Fibroblast of upper back skin (primary cell): ENCODE measurements around the gene OR4D2.
A peak's percentile ranks its signal among the peaks of the same experiment; 100 is the strongest.

ENCODE experiments used
- DNase-seq: peaks from one replicate; pipeline ENCODE4 v3.0.0-alpha.2; 2013

Gene OR4D2

DNA sequence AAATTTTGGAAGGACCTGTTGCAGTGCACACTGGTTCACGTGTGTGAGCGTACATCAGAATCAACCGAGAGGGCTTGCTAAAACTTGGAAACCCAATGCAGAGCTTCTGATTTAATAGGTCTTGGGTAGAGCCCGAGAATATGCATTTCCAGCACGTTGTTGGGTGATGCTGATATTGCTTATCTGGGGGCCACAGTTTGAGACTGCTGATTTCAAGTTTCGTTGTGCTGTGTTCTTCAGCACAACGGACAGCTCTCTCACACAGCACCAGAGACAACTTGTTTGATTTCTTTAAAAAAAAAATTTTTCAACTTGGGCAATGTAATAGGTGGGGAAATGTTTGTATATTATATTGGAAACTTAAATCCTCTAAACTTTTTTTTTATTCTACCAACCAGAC is 9.4 kb downstream of the OR4D2 start:
- DNase-seq = no peak

DNA sequence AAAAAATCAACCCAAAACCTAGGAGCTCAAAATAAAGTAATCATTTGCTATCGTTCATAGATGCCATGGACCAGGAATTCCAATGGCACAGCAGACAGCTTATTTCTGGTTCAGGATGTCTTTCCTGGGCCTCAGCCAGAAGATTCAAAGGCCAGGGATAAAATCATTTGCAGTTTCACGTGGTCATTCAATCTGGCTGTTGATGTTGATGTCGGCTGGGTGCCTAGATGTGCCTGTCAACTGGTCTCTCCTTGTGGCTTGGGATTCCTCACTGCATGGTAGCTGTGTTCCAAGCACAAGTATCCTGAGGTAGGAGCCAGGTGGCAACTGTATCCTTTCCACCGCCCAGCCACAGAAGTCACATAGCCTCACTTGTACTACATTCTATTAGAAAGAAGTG is 15.0 kb downstream of the OR4D2 start:
- no peak for DNase-seq

- DNase-seq = no peak
Measured at GRCh38 chr17:58183514-58183913, 16.7 kb downstream of the OR4D2 start.

DNA sequence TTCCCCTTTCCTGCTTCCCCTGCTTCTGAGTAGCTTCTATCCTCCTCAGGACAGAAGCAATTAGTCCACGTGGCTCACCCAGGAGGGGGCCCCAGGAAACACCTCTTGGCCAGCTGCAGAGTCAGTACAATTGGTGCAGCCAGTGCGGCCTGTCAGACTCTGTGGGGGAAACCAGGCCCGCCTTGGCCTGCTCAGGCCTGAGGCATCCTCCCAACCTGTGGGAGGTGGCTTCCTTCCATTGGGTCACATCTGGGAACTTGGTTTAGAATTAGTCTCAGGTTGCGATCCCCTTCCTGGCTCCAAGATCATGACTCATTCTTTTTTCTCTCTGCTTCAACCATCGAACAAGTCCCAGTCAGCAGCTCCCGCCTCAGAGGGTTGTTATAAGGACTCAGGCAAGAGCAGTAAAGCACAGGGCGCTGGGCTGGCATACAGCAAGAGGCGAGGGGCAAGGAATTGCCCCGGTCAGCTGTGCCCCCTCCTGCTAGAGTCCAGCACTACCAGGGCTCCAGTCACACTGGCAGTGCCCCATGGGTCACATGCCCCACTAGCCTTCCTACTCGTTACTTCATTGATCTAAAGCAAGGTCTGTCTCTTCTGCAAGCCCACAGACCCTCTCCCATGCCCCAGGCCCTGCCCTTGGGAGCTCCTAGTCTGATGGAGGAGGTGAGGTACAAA is 17.7 kb downstream of the OR4D2 start:
- peak; percentile 62 for DNase-seq

DNA sequence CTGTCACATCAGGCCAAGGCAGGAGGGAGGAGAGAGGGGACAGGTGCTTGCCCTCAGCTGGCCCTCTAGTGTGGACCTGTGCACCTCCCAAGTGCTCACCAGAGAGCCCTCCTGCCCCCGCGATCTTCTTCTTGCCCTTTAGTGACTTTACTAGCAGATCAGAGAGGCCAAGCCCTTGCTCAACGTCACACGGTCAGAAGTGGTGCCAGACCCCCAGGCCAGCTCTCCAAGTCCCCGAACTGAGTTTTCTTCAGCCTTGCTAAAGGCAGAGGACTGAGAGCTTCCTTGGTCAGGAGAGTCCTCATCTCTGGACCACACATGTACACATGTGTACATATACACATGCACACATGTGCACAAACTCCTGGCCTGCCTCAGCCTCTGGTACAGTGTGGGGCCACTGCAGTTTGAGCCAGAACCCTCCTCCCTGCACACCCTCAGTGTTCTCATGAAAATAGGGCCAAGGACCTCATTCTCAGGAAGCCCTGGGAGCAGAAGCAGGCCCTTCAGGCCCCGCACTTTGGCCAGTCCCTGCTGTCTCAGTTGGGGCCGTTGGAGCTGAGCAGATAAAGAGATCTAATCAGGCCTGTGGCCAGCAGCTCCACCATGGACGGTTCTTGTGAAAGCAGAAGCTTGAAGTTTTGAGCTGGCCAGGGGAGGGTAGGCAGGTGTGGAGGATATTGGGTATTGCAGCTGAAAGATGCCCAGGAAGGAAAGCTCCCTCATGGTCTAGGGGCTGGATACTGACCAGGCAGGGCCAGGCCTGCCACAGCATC is 18.4 kb downstream of the OR4D2 start:
- no peak for DNase-seq

- no peak for DNase-seq
Measured at GRCh38 chr17:58186591-58186990, 19.8 kb downstream of the OR4D2 start.

DNA sequence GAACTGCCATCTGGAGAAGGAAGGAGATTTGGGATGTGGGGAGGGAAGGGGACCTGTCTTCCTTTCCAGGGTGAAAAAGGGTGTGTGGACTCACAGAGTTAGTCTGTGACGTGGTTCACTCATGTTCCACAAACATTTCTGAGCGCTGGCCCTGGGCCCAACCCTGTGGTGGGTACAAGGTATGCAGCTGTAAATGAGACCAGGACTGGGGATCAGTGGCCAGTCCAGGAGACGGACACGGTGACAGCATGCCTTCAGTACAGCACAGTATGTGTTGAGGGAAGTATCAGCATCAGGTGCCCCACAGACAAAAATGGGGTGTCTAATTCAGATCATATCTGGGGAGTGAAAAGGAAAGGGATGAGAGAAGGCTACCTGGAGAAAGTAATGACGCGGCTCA is 20.3 kb downstream of the OR4D2 start:
- no peak for DNase-seq

- DNase-seq = no peak
Measured at GRCh38 chr17:58187675-58188074, 20.9 kb downstream of the OR4D2 start.

DNA sequence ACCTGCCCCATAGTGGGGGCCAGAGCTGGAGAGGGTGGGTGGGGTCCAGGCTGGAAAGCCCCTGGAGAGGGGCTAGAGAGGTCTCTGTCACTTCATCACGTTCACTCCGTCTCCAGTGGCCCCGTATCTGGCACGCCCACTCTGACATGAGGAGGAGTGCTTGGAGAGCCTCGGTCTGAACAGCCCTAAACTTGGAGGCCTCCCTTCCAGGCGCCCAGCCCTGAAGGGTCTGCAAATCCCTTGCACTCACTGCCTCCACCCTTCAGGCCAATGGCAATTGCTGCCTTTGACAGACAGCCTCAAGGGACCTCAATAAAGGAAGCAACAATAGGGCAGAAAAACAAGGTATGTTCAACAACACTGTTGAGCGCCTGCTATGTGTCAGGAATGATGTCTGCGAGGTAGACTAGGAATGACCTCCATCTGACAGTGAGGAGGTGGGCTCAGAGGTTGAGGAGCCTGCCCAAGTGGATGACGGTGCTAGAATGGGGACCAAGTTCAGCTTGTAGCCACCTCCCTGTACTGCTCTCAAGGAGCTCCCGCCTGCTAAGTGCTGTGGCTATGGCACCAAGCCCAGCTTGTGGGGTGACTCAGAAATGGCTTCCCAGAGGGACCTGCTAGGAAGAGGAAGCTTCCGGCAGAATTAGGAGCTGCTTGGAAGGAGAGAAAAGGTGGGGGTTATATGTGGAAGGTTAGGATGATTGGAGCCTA is 22.8 kb downstream of the OR4D2 start:
- DNase-seq = peak; percentile 88

DNA sequence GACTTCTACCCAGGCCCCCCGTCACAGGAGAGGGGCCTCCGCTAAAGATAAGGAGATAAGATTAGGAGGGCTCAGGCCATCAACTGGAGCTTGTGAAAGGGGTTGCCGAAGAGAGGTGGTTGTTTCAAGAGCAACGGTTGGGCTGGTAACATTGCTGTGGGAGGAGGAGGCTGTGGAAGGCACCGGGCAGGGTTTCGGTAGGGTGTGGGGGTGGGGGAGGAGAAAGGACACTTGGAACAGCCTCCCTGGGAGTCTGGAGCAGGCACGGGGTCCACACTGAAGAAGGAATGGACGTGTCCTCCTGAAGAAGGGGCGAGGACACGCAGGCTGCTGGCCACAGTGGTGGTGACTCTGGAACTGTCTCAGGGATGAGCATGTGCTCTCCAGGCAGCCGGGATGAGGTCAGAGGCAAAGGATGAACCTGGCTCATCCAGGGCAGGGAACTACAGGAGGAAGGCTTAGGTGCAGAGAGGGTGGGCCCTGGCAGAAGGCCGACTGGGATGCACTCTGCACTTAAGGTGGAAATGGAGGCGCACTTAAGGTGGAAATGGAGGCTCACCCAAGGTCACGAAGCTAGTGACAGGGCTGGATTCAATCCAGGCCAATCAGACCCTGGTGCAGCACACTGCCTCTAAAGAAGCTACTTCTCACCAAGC is 24.6 kb downstream of the OR4D2 start:
- no peak for DNase-seq

GRCh38 chr17:58192612-58193011 is 25.8 kb downstream of the OR4D2 start, which contains the start of gene EPX:
Gene EPX, plus strand, starts transcription at chr17:58192726. Its CDS starts 121 bp downstream, at chr17:58192847.
- DNase-seq = no peak

- DNase-seq = no peak
Measured at GRCh38 chr17:58193641-58194255, 27.0 kb downstream of the OR4D2 start.

- DNase-seq = no peak
Measured at GRCh38 chr17:58195518-58196123, 28.8 kb downstream of the OR4D2 start.

DNA sequence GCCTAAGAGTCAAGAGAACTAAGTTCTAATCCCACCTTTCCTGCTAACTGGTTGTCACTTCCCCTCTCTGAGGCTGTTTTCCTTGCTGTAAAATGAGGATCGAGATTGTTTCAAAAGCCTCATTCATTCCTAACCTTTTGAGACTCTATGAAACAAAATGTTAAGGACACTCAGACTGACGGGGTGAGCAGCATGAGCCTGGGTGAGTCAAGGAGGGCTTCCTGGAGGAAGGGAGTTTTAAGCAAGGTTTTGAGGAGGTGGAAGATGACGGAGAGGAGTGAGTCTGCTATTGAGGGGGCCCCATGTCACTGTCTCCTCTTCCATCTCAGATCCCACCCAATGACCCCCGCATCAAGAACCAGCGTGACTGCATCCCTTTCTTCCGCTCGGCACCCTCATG is 29.8 kb downstream of the OR4D2 start:
- DNase-seq = no peak

- peak; percentile 48 for DNase-seq
Measured at GRCh38 chr17:58200024-58200633, 33.3 kb downstream of the OR4D2 start.

- no peak for DNase-seq
Measured at GRCh38 chr17:58202859-58203258, 36.1 kb downstream of the OR4D2 start.

- DNase-seq = peak; percentile 9
Measured at GRCh38 chr17:58204796-58205195, 38.0 kb downstream of the OR4D2 start.

GRCh38 chr17:58205936-58206335 is 39.2 kb downstream of the OR4D2 start:
- no peak for DNase-seq

DNA sequence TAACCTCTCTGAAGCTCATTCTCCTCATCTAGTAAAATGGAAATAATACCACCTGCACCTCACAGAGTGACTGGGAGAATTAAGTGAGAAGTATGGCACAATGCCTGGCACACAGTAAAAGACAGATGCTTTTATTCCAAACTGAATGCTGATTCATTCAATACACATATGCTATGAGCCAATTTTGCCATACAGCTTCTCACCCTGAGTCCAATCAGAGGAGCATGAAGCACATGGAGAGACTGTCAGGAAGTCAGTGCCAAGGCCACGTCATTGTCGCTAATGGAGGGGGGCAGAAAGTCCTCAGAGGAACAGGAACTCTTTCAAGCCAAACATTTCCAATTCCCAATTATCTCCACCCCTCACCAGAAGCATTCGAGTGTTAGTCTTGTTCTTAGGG is 40.7 kb downstream of the OR4D2 start:
- no peak for DNase-seq

- DNase-seq = no peak
Measured at GRCh38 chr17:58208344-58208743, 41.6 kb downstream of the OR4D2 start.

- DNase-seq = no peak
Measured at GRCh38 chr17:58210922-58211321, 44.1 kb downstream of the OR4D2 start.

- DNase-seq = no peak
Measured at GRCh38 chr17:58215685-58216084, 48.9 kb downstream of the OR4D2 start.
